ENCODE results near the gene MID2. TPM values are rescaled to one million over a fixed set of nuclear protein-coding genes. Genes with fewer than 3 reads are reported as not detected.
"Not testable (repeated sequence)": the region's sequence is repeated elsewhere in the genome, so short reads cannot be mapped to it uniquely, and the experiment has no call there.

The MID2 gene
- total RNA-seq, 1 donor from 2014 or later = 6.6 TPM

GRCh38 chrX:107840971-107841370 lies 15.3 kb downstream of the MID2 start:
- intact Hi-C loops (cut with micrococcal nuclease) = no loop called here

GRCh38 chrX:107842715-107843400 lies 17.2 kb downstream of the MID2 start:
- intact Hi-C loops (cut with micrococcal nuclease) = no loop called here

- intact Hi-C loops (cut with micrococcal nuclease) = no loop called here
Observed at GRCh38 chrX:107845625-107846024, 20.0 kb downstream of the MID2 start.

GRCh38 chrX:107848591-107848990 lies 22.9 kb downstream of the MID2 start:
- intact Hi-C loops (cut with micrococcal nuclease) = no loop called here

GRCh38 chrX:107849747-107850421 lies 24.2 kb downstream of the MID2 start:
- intact Hi-C loops (cut with micrococcal nuclease) = no loop called here

- intact Hi-C loops (cut with micrococcal nuclease) = no loop called here
Observed at GRCh38 chrX:107850422-107850765, 24.7 kb downstream of the MID2 start.

GRCh38 chrX:107851215-107851614 lies 25.5 kb downstream of the MID2 start:
- intact Hi-C loops (cut with micrococcal nuclease) = no loop called here

- intact Hi-C loops (cut with micrococcal nuclease) = not testable (repeated sequence)
Observed at GRCh38 chrX:107851665-107852064, 26.0 kb downstream of the MID2 start.

- intact Hi-C loops (cut with micrococcal nuclease) = no loop called here
Observed at GRCh38 chrX:107856289-107856688, 30.6 kb downstream of the MID2 start.

GRCh38 chrX:107857041-107857440 lies 31.4 kb downstream of the MID2 start:
- intact Hi-C loops (cut with micrococcal nuclease) = not testable (repeated sequence)

- intact Hi-C loops (cut with micrococcal nuclease) = no loop called here
Observed at GRCh38 chrX:107857837-107858236, 32.2 kb downstream of the MID2 start.

- intact Hi-C loops (cut with micrococcal nuclease) = no loop called here
Observed at GRCh38 chrX:107861056-107861455, 35.4 kb downstream of the MID2 start.

GRCh38 chrX:107871136-107871535 lies 45.5 kb downstream of the MID2 start:
- intact Hi-C loops (cut with micrococcal nuclease) = no loop called here

- intact Hi-C loops (cut with micrococcal nuclease) = no loop called here
Observed at GRCh38 chrX:107878106-107878505, 52.4 kb downstream of the MID2 start.

- intact Hi-C loops (cut with micrococcal nuclease) = no loop called here
Observed at GRCh38 chrX:107880054-107880610, 54.5 kb downstream of the MID2 start.

- intact Hi-C loops (cut with micrococcal nuclease) = loop anchor here (1.0 to 10.0 kb wide), 11 partner anchors 117 to 1409 kb away; partner anchors contain the start of gene NCBP2L
Observed at GRCh38 chrX:107894038-107894437, 68.4 kb downstream of the MID2 start.

GRCh38 chrX:107902721-107903120 lies 77.1 kb downstream of the MID2 start:
- intact Hi-C loops (cut with micrococcal nuclease) = no loop called here

GRCh38 chrX:107905366-107905765 lies 79.7 kb downstream of the MID2 start:
- intact Hi-C loops (cut with micrococcal nuclease) = no loop called here

- intact Hi-C loops (cut with micrococcal nuclease) = no loop called here
Observed at GRCh38 chrX:107924136-107924746, 98.6 kb downstream of the MID2 start.

GRCh38 chrX:107934262-107934661 lies 108.6 kb downstream of the MID2 start:
- intact Hi-C loops (cut with micrococcal nuclease) = no loop called here

GRCh38 chrX:107935200-107935599 lies 109.5 kb downstream of the MID2 start:
- intact Hi-C loops (cut with micrococcal nuclease) = no loop called here
